SK-N-SH treated with all-trans-retinoic acid at 6 μM for 48 hours (cell line): Measurements from ENCODE around the gene ATXN3.

Source experiments
- ATAC-seq: fragments of 200-7000 bp; cut with Tn5 transposase; 3 replicates; pipeline ENCODE4 v1.9.1; 2020; ENCODE audit warnings: mild to moderate bottlenecking, moderate library complexity
- BACH2 ChIP-seq: fragments of 250-450 bp; sonication (Bioruptor Pico); IDR thresholded peaks from 2 replicates; pipeline ENCODE4 v1.9.0; 2021; ENCODE audit warnings: mild to moderate bottlenecking, borderline replicate concordance
- CSDC2 ChIP-seq: fragments of 250-450 bp; sonication (Bioruptor Pico); IDR thresholded peaks from 2 replicates; pipeline ENCODE4 v1.5.0; 2020; ENCODE audit warnings: mild to moderate bottlenecking, moderate library complexity
- ESRRG ChIP-seq: fragments of 250-450 bp; sonication (Bioruptor Pico); IDR thresholded peaks from 2 replicates; pipeline ENCODE4 v1.6.1; 2021; ENCODE audit warnings: mild to moderate bottlenecking
- ISL1 ChIP-seq: fragments of 250-450 bp; sonication (Bioruptor Pico); IDR thresholded peaks from 2 replicates; pipeline ENCODE4 v2.1.2; 2022; ENCODE audit warnings: mild to moderate bottlenecking, moderate library complexity
- OSR1 ChIP-seq: fragments of 250-450 bp; sonication (Bioruptor Pico); IDR thresholded peaks from 2 replicates; pipeline ENCODE4 v1.8.0; 2022; ENCODE audit warnings: moderate library complexity, mild to moderate bottlenecking, inconsistent platforms
- PATZ1 ChIP-seq: fragments of 250-450 bp; sonication (Bioruptor Pico); IDR thresholded peaks from 2 replicates; pipeline ENCODE4 v1.8.0; 2020; ENCODE audit warnings: mild to moderate bottlenecking, moderate library complexity, borderline replicate concordance
- PPARA ChIP-seq: fragments of 250-450 bp; sonication (Bioruptor Pico); IDR thresholded peaks from 2 replicates; pipeline ENCODE4 v1.5.0; 2020; ENCODE audit warnings: mild to moderate bottlenecking, borderline replicate concordance
- RARB ChIP-seq: fragments of 250-450 bp; sonication (Bioruptor Pico); IDR thresholded peaks from 2 replicates; pipeline ENCODE4 v1.8.0; 2021; ENCODE audit warnings: mild to moderate bottlenecking, moderate library complexity
- SNAI2 ChIP-seq: fragments of 250-450 bp; sonication (Bioruptor Pico); IDR thresholded peaks from 2 replicates; pipeline ENCODE4 v1.5.0; 2020; ENCODE audit warnings: mild to moderate bottlenecking, moderate library complexity
- TOX ChIP-seq: fragments of 250-450 bp; sonication (Bioruptor Pico); IDR thresholded peaks from 2 replicates; pipeline ENCODE4 v1.8.0; 2021; ENCODE audit warnings: mild to moderate bottlenecking, moderate library complexity, borderline replicate concordance
- ZC3H10 ChIP-seq: fragments of 250-450 bp; sonication (Bioruptor Pico); IDR thresholded peaks from 2 replicates; pipeline ENCODE4 v1.5.1; 2021; ENCODE audit warnings: mild to moderate bottlenecking, moderate library complexity
- ZFP3 ChIP-seq: fragments of 250-450 bp; sonication (Bioruptor Pico); IDR thresholded peaks from 2 replicates; pipeline ENCODE4 v1.5.0; 2020; ENCODE audit warnings: mild to moderate bottlenecking, moderate library complexity
- ZFP30 ChIP-seq: fragments of 450-650 bp; formaldehyde crosslinking; IDR thresholded peaks from 2 replicates; pipeline ENCODE4 v1.5.0; 2022; ENCODE audit warnings: mild to moderate bottlenecking, moderate library complexity
- ZNF565 ChIP-seq: fragments of 450-650 bp; formaldehyde crosslinking; conservative IDR thresholded peaks from 2 replicates; pipeline ENCODE4 v1.5.0; 2020; ENCODE audit warnings: low read depth, mild to moderate bottlenecking, moderate library complexity
- ZNF70 ChIP-seq: fragments of 450-650 bp; formaldehyde crosslinking; IDR thresholded peaks from 2 replicates; pipeline ENCODE4 v1.5.0; 2020; ENCODE audit warnings: mild to moderate bottlenecking, moderate library complexity
- ZNF8 ChIP-seq: fragments of 450-650 bp; formaldehyde crosslinking; IDR thresholded peaks from 2 replicates; pipeline ENCODE4 v1.5.0; 2020; ENCODE audit warnings: mild to moderate bottlenecking, moderate library complexity
- TF ChIP-seq, protein P1 (sequence below): fragments of 250-450 bp; sonication (Bioruptor Pico); IDR thresholded peaks from 2 replicates; pipeline ENCODE4 v1.5.1; 2020; ENCODE audit warnings: low read depth, mild to moderate bottlenecking, moderate library complexity
- TF ChIP-seq, protein P2 (sequence below): fragments of 250-450 bp; sonication (Bioruptor Pico); IDR thresholded peaks from 2 replicates; pipeline ENCODE4 v1.8.0; 2021; ENCODE audit warnings: low read depth, mild to moderate bottlenecking, moderate library complexity, borderline replicate concordance
- TF ChIP-seq, protein P3 (sequence below): fragments of 250-450 bp; sonication (Bioruptor Pico); IDR thresholded peaks from 2 replicates; pipeline ENCODE4 v1.5.0; 2020; ENCODE audit warnings: mild to moderate bottlenecking, moderate library complexity
- TF ChIP-seq, protein P4 (sequence below): fragments of 250-450 bp; sonication (Bioruptor Pico); IDR thresholded peaks from 2 replicates; pipeline ENCODE4 v1.5.1; 2021; ENCODE audit warnings: mild to moderate bottlenecking, moderate library complexity

ATXN3 gene

GRCh38 chr14:92039719-92040430, 66.5 kb downstream of the ATXN3 start, which contains the start of gene TRIP11:
Gene TRIP11, minus strand, starts transcription at chr14:92040059. Its CDS starts 374 bp downstream, at chr14:92039685.
- TF ChIP-seq, protein P1, sequence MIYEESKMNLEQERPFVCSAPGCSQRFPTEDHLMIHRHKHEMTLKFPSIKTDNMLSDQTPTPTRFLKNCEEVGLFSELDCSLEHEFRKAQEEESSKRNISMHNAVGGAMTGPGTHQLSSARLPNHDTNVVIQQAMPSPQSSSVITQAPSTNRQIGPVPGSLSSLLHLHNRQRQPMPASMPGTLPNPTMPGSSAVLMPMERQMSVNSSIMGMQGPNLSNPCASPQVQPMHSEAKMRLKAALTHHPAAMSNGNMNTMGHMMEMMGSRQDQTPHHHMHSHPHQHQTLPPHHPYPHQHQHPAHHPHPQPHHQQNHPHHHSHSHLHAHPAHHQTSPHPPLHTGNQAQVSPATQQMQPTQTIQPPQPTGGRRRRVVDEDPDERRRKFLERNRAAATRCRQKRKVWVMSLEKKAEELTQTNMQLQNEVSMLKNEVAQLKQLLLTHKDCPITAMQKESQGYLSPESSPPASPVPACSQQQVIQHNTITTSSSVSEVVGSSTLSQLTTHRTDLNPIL (CRISPR knock-in tag) = no peak
- TF ChIP-seq BACH2 (CRISPR knock-in tag) (no peak), RARB (CRISPR knock-in tag) (no peak), ZFP30 (CRISPR knock-in tag) (no peak), CSDC2 (CRISPR knock-in tag) (no peak), ZNF70 (CRISPR knock-in tag) (peak; percentile 70), ZFP3 (CRISPR knock-in tag) (no peak), ZC3H10 (CRISPR knock-in tag) (no peak), ZNF565 (CRISPR knock-in tag) (no peak), ISL1 (CRISPR knock-in tag) (no peak), OSR1 (CRISPR knock-in tag) (no peak), ZNF8 (CRISPR knock-in tag) (no peak; the same call in 1 of the 2 replicates), PPARA (CRISPR knock-in tag) (no peak), PATZ1 (CRISPR knock-in tag) (no peak)
- TF ChIP-seq, protein P2, sequence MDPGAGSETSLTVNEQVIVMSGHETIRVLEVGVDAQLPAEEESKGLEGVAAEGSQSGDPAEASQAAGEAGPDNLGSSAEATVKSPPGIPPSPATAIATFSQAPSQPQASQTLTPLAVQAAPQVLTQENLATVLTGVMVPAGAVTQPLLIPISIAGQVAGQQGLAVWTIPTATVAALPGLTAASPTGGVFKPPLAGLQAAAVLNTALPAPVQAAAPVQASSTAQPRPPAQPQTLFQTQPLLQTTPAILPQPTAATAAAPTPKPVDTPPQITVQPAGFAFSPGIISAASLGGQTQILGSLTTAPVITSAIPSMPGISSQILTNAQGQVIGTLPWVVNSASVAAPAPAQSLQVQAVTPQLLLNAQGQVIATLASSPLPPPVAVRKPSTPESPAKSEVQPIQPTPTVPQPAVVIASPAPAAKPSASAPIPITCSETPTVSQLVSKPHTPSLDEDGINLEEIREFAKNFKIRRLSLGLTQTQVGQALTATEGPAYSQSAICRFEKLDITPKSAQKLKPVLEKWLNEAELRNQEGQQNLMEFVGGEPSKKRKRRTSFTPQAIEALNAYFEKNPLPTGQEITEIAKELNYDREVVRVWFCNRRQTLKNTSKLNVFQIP (CRISPR knock-in tag) = 0 out of 2 replicates have a peak, but pooled peaks have one; percentile 20
- TF ChIP-seq, protein P3, sequence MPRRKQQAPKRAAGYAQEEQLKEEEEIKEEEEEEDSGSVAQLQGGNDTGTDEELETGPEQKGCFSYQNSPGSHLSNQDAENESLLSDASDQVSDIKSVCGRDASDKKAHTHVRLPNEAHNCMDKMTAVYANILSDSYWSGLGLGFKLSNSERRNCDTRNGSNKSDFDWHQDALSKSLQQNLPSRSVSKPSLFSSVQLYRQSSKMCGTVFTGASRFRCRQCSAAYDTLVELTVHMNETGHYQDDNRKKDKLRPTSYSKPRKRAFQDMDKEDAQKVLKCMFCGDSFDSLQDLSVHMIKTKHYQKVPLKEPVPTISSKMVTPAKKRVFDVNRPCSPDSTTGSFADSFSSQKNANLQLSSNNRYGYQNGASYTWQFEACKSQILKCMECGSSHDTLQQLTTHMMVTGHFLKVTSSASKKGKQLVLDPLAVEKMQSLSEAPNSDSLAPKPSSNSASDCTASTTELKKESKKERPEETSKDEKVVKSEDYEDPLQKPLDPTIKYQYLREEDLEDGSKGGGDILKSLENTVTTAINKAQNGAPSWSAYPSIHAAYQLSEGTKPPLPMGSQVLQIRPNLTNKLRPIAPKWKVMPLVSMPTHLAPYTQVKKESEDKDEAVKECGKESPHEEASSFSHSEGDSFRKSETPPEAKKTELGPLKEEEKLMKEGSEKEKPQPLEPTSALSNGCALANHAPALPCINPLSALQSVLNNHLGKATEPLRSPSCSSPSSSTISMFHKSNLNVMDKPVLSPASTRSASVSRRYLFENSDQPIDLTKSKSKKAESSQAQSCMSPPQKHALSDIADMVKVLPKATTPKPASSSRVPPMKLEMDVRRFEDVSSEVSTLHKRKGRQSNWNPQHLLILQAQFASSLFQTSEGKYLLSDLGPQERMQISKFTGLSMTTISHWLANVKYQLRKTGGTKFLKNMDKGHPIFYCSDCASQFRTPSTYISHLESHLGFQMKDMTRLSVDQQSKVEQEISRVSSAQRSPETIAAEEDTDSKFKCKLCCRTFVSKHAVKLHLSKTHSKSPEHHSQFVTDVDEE (CRISPR knock-in tag) = no peak
- peak; percentile 99 for ATAC-seq

DNA sequence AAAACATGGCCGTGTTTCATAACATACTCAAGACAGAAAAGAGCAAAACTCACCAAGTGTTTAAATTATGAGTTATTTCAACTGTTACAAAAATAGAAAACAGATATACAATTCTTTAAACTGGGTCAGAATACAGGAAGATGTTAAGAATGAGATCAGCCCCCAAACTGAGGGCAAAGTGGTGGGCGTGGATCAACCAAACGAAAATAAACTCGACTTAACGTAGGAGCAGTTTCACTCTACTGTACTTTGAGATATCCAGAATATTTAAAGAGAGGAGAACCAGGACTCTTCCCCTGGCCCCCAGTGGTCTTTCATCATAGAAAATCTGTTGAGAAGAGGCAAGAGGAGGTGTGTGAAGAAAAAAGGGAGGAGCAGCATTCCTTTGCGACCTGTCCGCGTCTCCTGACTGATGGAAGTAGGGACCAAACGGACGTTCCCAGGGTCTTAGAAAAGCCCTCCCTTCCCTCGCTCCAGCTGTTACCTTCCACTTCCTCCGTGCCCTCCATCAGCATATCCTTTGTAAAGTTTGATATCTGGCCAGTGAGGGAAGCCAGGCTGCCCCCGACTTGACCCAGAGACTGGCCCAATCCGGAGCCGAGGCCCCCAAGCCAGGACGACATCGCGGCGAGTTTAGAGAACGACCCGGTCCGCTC, 67.2 kb downstream of the ATXN3 start:
- TF ChIP-seq RARB (CRISPR knock-in tag) = no peak
- TF ChIP-seq OSR1 (CRISPR knock-in tag) = no peak
- no peak for TF ChIP-seq BACH2 (CRISPR knock-in tag)
- TF ChIP-seq ZNF70 (CRISPR knock-in tag) = no peak
- no peak for TF ChIP-seq SNAI2 (CRISPR knock-in tag)
- TF ChIP-seq, protein P2 (CRISPR knock-in tag) = no peak
- TF ChIP-seq, protein P1 (CRISPR knock-in tag) = no peak
- TF ChIP-seq, protein P3 (CRISPR knock-in tag) = no peak
- TF ChIP-seq ZC3H10 (CRISPR knock-in tag) = no peak
- TF ChIP-seq ZNF8 (CRISPR knock-in tag) = no peak
- TF ChIP-seq ZFP3 (CRISPR knock-in tag) = no peak
- TF ChIP-seq ESRRG (CRISPR knock-in tag) = no peak
- no peak for TF ChIP-seq ZFP30 (CRISPR knock-in tag)
- TF ChIP-seq, protein P4, sequence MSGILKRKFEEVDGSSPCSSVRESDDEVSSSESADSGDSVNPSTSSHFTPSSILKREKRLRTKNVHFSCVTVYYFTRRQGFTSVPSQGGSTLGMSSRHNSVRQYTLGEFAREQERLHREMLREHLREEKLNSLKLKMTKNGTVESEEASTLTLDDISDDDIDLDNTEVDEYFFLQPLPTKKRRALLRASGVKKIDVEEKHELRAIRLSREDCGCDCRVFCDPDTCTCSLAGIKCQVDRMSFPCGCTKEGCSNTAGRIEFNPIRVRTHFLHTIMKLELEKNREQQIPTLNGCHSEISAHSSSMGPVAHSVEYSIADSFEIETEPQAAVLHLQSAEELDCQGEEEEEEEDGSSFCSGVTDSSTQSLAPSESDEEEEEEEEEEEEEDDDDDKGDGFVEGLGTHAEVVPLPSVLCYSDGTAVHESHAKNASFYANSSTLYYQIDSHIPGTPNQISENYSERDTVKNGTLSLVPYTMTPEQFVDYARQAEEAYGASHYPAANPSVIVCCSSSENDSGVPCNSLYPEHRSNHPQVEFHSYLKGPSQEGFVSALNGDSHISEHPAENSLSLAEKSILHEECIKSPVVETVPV (CRISPR knock-in tag) = no peak
- TF ChIP-seq TOX (CRISPR knock-in tag) = no peak

More for the DNA sequence above, 67.2 kb downstream of the ATXN3 start:
- ATAC-seq = peak; percentile 60
